ENCODE results near the gene ATG14.
A peak's percentile ranks its signal among the peaks of the same experiment; 100 is the strongest.
"Not testable (repeated sequence)": the region's sequence is repeated elsewhere in the genome, so short reads cannot be mapped to it uniquely, and the experiment has no call there.

Gene ATG14

GRCh38 chr14:55386037-55386808 is 25.4 kb downstream of the ATG14 start:
- no peak for DNase-seq (ENCODE audit: low read depth in 2 of 2)

GRCh38 chr14:55384536-55384935 is 27.1 kb downstream of the ATG14 start:
- DNase-seq (ENCODE audit: low read depth in 2 of 2): no peak

GRCh38 chr14:55383541-55384140 is 28.0 kb downstream of the ATG14 start:
- no peak for DNase-seq (ENCODE audit: low read depth in 2 of 2)

- not testable (repeated sequence) for DNase-seq (ENCODE audit: low read depth in 2 of 2)
Measured at GRCh38 chr14:55383056-55383466, 28.6 kb downstream of the ATG14 start.

GRCh38 chr14:55382483-55382882 is 29.1 kb downstream of the ATG14 start:
- no peak for DNase-seq (ENCODE audit: low read depth in 2 of 2)

GRCh38 chr14:55381561-55381960 is 30.1 kb downstream of the ATG14 start:
- no peak for DNase-seq (ENCODE audit: low read depth in 2 of 2)

DNA sequence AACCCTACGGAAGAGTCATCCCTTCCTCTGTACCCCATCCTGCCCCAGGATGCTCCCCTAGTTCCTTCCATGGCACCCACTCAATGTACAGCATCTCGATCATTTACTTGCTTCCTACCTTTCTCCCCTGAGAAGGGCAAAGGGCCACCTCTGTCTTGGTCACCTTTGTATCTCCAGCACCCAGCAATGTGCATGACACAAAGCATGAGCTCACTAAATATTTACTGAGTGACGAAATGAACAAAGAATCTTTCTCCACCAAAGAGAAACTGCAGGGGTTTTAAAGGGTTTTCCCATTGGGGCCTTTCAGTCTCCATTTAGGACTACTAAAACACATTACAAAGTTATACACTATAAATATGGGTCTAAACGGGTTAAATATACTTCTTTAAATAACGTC is 30.6 kb downstream of the ATG14 start:
- DNase-seq (ENCODE audit: low read depth in 2 of 2): no peak

- no peak for DNase-seq (ENCODE audit: low read depth in 2 of 2)
Measured at GRCh38 chr14:55377236-55377635, 34.4 kb downstream of the ATG14 start.

DNA sequence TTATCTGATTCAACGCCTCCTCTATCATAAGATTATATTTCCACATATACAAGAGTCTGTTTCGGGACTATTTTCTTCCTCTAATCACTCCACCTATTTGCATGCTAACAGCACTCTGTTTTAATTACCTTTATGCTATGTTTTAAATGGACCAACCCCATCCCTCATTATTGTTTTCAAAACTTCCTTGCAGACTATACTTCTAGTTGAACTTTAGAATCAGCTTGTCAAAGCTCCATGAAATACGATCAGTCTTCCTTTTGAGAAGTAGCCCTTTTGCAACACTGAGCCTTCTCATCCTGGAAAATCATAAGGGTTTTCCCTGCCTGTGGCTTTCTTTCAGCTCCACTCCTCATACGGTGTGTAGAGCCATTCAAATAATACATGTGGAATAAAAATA is 36.9 kb downstream of the ATG14 start:
- DNase-seq (ENCODE audit: low read depth in 2 of 2): no peak

GRCh38 chr14:55373784-55374705 is 37.6 kb downstream of the ATG14 start:
- DNase-seq (ENCODE audit: low read depth in 2 of 2): no peak

GRCh38 chr14:55372825-55373224 is 38.8 kb downstream of the ATG14 start:
- no peak for DNase-seq (ENCODE audit: low read depth in 2 of 2)

GRCh38 chr14:55372423-55372822 is 39.2 kb downstream of the ATG14 start:
- DNase-seq (ENCODE audit: low read depth in 2 of 2): no peak

DNA sequence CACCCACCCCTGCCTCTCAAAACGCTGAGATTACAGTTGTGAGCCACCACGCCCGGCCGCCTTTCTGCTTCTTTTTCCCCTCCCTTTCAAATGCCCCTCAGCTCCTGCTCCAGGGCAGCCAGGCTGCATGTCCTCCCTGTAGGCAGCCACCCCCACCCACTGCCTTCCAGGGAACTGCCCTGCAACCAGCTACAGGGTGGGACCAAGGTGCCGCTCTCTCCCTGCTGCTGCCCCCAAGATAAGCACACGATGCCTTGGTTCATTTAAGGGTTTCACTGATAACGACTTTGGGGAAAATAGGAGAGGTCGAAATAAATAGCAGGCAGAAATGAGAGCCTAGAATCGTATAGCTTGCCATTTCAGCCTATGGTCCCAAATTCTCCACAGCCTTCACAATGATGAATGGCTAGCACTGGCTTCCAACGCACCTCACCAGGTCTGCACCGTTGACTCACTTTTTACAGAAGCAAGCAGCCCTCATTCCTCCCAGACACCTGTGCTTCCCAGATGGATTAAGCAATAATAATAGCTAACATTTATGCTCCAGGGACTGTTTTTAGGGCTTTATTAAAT is 40.7 kb downstream of the ATG14 start:
- DNase-seq (ENCODE audit: low read depth in 2 of 2): no peak

DNA sequence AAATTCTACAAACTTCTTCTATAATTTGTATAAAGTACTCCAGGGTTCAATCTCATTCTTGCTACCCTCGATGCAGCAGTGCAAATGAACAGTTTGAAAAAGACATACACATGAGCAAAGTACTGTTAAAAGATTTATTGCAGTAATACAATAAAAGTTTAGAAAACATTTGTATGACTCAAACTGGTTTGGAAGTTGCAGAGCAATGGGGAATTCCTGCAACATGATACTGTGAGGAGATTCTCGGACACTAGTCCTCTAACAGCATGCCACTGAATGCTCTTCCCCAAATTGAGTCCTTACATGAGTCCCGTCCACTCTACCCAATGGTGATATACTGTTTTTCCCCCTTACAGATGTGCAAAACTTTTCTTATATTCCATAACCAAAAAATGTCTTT is 45.4 kb downstream of the ATG14 start:
- no peak for DNase-seq (ENCODE audit: low read depth in 2 of 2)

DNA sequence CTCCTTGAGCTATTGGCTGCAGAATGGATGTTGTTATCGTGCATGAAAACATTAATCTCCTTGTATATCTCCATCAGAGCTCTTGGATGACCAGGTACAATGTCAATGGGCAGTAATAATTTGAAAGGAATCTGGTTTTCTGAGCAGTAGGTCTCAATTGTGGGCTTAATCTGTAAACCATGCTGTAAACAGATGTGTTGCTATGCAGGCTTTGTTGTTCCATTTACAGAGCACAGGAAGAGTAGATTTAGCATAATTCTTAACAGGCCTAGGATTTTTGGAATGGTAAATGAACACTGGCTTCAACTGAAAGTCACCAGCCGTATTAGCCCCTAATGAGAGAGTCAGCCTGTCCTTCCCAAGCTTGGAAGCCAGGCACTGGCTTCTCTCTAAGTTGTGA is 50.4 kb downstream of the ATG14 start:
- no peak for DNase-seq (ENCODE audit: low read depth in 2 of 2)

DNA sequence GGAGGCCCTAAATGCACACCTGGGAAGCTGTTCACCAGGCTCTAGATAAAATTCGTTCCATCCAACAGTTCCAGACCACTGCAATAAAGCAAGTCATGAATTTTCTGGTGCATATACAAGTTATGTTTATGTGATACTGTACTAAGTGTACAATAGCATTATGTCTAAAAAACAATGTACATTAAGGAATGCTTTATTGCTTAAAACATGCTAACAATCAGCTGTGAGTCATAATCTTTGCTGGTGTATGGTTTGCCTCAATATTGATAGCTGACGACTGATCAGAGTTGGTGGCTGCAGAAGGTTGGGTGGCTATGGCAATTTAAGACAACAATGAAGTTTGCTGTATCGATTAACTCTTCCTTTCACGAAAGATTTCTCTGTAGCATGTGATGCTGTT is 52.3 kb downstream of the ATG14 start:
- DNase-seq (ENCODE audit: low read depth in 2 of 2): no peak

- DNase-seq (ENCODE audit: low read depth in 2 of 2): no peak
Measured at GRCh38 chr14:55356913-55357312, 54.7 kb downstream of the ATG14 start.

DNA sequence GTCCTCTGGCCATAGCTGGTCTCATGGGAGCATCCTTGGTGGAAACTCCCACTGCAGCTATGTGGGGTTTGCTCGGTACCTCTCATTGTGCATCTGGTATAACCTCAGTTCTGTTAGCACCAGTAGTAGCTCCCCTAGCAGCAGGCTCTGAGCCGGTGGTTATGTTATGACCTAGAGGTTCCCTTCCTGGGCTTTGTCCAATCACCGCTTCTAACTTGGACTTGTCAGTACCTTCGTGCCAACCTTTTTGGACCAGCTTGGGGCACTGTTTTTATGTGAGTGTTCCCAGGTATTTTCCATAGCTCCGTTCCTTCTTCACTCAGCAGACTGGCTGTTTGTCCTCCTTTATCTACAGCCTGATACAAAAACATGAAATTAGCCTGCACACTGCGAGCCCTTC is 55.7 kb downstream of the ATG14 start:
- DNase-seq (ENCODE audit: low read depth in 2 of 2): no peak

DNA sequence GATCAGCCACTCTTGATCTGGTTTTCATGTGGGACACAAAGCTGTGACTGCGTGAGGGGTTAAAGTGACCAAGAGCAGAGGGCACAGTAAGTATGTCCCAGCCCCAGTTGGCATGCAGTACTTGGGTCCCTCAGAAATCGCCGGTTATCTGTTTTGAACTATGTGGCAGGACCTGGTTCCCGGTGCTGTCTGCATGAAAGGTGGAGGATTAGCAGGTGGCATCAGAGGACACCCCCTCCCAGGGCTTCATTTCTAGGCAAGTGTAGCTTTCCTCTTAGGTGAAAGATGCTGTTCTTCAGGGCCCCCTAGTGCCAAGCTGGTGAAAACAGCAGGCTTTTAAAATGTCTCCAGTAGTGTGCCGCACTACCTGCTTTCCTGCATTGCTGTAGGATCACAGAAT is 57.1 kb downstream of the ATG14 start:
- DNase-seq (ENCODE audit: low read depth in 2 of 2): peak in 1 of 2 donors; percentile 32

DNA sequence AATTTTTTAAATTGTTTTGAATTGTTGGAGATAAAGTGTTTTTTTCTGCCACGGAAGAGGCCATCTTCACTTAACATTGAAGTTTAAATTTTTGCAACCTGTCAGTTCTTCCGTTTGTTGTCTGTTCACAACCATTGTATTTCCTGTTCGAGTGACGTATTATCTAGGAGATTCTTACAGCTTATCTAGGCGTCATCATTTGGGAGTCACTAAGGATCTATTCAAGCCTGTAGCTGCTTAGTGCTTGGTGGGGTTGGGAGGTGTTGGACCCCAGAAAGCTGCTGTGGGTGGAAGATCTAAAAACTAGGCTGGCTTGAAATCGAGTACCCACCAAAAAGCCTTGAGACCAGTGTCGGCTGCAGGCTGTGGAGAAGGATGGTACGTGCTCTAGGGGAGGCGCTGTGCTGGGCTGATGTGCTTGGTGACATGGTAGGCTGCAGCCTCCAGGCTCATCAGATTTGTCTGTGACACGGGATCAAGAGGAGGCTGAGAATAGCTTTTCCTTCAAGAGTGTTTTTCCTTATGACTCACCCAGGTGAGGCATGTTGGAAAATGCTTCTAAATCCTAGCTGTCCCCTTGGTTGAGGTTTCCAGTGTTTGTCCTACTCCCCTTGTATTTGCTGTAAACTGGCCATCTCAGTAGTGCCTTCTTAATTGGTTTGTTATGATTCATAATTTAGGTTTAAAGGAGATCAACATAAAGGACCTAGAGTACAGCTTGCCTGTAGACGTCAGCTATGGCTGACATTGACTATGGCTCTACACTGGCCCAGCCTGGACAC is 57.8 kb downstream of the ATG14 start:
- DNase-seq (ENCODE audit: low read depth in 2 of 2): no peak

DNA sequence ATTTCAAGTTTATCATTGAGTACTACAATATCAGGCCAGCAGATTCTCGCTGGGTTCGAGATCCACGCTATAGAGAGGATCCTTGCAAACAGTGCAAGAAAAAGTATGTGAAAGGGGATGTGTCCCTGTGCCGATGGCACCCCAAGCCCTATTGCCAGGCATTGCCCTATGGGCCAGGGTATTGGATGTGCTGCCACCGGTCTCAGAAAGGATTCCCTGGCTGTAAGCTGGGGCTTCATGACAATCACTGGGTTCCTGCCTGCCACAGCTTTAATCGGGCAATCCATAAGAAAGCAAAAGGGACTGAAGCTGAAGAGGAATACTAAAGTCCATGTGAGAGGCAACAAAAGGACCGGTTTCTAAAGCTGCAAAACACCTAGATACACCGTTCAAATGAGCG is 59.4 kb downstream of the ATG14 start:
- no peak for DNase-seq (ENCODE audit: low read depth in 2 of 2)
